ENCODE data around the gene RRAGD. TPM values are rescaled to one million over a fixed set of nuclear protein-coding genes. Genes with fewer than 3 reads are reported as not detected.
A peak's percentile ranks its signal among the peaks of the same experiment; 100 is the strongest.

RRAGD gene
- total RNA-seq, 4 donors from 2014 or later = 0.53 to 5.0 (median 2.9) TPM

DNA sequence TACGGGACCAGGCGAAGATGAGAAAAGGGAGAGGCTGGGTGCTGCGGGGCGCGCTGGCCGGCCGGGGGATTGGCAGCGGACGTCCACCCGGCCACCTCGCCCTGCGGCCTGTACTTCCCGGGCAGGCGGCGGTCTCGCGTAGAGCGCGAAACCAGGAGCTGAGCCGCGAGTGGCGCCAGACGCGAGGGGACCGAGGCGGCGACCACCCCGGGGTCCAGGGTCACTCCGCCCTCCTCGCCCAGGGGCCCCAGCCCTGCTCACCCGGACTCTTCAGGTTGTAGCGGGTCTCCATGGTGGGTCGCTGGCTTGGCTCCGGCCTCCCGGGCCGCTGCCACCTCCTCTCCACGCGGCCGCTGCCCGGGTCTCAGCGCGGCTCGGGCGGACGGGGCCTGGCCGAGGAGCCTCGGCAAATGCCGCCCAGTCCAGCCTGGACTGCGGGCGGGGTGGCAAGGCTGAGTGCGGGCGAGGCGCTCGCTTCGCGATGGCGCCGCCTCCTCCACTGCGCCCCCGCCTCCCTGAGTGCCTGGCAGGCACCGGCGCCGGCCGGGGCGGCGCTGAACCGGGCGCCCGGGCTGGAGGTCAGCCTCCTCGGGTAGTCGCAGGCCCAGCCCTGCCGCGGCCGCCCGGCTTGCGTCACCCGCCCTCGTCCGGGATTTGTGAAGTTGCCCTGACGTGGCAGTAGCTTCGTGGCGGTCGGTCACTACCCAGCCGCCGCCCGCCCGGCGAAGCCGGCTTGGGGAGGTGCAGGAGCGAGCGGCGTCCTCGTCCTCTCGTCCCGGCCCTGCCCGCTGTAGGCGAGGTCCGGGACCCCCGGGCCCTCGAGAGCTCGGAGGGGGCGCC is 59.6 kb downstream of the RRAGD start, which contains the start of gene UBE2J1:
Gene UBE2J1 (minus strand): TSS at position 445 of the 840 bp plus-strand sequence. CDS start 153 bp downstream, at position 292.
- peak; percentile 96 for TF ChIP-seq POLR2A (IDR thresholded peaks at IDR 0.05)
- TF ChIP-seq, protein P1, sequence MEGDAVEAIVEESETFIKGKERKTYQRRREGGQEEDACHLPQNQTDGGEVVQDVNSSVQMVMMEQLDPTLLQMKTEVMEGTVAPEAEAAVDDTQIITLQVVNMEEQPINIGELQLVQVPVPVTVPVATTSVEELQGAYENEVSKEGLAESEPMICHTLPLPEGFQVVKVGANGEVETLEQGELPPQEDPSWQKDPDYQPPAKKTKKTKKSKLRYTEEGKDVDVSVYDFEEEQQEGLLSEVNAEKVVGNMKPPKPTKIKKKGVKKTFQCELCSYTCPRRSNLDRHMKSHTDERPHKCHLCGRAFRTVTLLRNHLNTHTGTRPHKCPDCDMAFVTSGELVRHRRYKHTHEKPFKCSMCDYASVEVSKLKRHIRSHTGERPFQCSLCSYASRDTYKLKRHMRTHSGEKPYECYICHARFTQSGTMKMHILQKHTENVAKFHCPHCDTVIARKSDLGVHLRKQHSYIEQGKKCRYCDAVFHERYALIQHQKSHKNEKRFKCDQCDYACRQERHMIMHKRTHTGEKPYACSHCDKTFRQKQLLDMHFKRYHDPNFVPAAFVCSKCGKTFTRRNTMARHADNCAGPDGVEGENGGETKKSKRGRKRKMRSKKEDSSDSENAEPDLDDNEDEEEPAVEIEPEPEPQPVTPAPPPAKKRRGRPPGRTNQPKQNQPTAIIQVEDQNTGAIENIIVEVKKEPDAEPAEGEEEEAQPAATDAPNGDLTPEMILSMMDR (IDR thresholded peaks at IDR 0.05) = peak in 1 of 6 experiments; percentile 17
- peak; percentile 78 to 97 (median 97) for DNase-seq
- Histone ChIP-seq H3K9me3 (no peaks in the 10 kb centered on the region), H3K27me3 (no peaks in the 10 kb centered on the region), H3K36me3 (no peaks in the 10 kb centered on the region), H3K4me3 (peak within 1 kb of the TSS; percentile 68 to 98 (median 84)), H3K4me1 (peaks cover 0 to 36% (median 11%) of the 10 kb centered on the region in 4 donors), H3K27ac (peak within 1 kb of the TSS; percentile 95 to 99 (median 98))

DNA sequence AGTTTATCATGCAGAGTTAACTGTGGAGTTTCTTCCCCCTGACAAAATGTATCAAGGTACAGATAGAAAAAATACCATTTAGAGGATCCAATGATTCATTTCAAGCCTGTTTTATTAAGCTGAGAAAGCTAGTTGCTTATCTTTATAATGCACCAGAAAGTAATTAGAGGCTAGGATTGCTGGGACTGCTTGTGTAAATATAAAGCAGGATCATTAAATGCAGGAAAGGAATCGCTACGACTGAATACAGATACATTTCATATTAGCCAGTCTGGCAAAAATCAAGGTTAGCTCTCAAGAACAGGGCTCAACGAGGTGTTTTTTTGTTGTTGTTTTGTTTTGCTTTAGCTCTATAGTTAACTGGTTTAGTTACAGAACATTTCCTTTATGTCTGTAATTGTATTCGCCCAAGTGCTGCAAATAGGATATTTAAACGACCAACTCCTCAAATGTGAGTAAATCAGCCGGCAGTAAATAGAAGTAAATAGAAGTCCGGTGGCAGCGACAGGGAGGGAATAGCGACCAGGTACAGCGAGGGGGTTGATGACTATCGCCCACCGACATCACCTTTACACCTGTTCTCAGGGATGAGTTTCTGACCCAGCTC is 60.3 kb downstream of the RRAGD start:
- Histone ChIP-seq H3K4me1 (peaks cover 0 to 36% (median 11%) of the 10 kb centered on the region in 4 donors), H3K27ac (peak overlapping the region; percentile 95 to 99 (median 98)), H3K9me3 (no peaks in the 10 kb centered on the region), H3K27me3 (no peaks in the 10 kb centered on the region), H3K36me3 (no peaks in the 10 kb centered on the region), H3K4me3 (peak overlapping the region; percentile 68 to 98 (median 84))
- no peak for DNase-seq
- TF ChIP-seq, protein P1 (IDR thresholded peaks at IDR 0.05) = no peak
- peak in 1 of 2 donors; percentile 41 for TF ChIP-seq POLR2A (IDR thresholded peaks at IDR 0.05)

DNA sequence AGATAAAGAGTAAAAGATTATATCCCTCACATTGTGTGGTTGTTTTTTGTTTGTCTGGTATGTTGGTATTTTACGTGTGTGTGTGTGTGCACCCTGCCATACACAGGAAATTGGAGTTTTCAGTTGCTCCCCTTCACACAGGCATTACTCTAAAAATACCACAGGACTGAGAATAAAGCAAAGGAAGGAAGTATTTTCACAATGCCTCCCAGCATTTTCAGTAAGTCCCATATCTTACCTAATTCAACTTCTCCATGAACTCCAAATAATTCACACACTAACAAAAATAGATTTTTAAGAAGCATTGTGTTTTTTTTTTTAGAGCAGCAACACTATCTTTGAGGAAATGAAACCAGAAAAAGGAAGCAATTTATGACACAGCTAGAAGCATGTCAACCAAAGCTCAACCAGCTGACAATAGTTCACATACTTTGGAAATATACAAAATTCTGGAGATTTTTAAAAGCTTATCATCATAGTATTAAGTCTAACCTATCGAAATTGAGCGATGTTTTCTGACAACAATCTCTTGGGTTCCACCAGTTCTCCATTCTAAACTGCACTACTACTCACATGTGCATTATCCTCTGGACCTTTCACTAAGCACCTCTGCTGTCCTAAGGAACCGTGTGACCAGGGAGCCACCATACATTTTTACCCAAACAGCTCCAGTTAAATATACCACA is 61.6 kb downstream of the RRAGD start:
- Histone ChIP-seq H3K9me3 (no peaks in the 10 kb centered on the region), H3K4me3 (peak overlapping the region; percentile 1 to 91 (median 20)), H3K27me3 (no peaks in the 10 kb centered on the region), H3K36me3 (no peaks in the 10 kb centered on the region), H3K4me1 (peaks cover 0 to 36% (median 11%) of the 10 kb centered on the region in 4 donors), H3K27ac (peak overlapping the region; percentile 38 to 99 (median 97))
- DNase-seq = no peak
- TF ChIP-seq POLR2A (IDR thresholded peaks at IDR 0.05) = no peak
- TF ChIP-seq, protein P1 (IDR thresholded peaks at IDR 0.05) = no peak

DNA sequence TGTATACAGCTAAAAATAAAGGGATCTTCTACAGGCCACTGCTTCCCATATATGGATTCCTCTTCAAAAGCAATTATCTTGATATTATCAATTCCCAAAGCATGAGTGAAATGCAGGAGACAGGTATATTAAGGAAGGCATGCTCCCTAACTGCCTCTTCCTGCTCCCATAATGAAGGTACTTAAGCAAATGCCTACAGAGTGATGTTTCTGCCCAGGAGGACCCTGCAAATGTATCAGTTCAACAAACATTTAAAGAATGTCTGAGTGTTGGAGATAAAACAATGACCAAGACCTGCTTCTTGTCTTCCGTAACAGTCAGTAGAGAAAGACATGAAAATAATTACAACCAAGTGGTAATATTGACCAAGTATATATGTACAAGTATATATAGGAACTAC is 63.7 kb downstream of the RRAGD start:
- no peak overlapping the region for H3K27ac ChIP-seq

DNA sequence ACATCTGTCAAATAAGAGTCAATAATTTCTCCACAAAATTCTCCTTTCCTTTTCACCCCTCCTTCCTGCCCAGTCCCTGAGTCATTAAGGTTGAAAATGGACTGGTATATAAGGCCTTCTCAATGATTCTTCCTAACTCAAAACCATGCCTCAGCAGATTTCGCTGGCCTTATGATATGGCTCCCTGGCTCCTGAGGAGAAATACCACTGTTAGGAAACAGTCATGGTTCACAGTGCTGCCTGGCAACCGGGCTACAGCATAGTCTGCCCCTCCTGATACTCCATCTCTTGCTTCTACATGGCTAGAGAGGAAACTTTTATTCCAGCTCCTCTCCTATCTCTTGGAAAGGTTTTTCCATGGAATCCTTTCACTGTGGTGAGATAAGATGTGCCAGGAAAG is 64.2 kb downstream of the RRAGD start:
- Histone ChIP-seq H3K9me3 (no peaks in the 10 kb centered on the region), H3K36me3 (no peaks in the 10 kb centered on the region), H3K4me3 (no peak overlapping the region), H3K4me1 (peaks cover 0 to 36% (median 11%) of the 10 kb centered on the region in 4 donors), H3K27me3 (no peaks in the 10 kb centered on the region), H3K27ac (no peak overlapping the region)
- TF ChIP-seq, protein P1 (IDR thresholded peaks at IDR 0.05) = no peak
- no peak for TF ChIP-seq POLR2A (IDR thresholded peaks at IDR 0.05)
- no peak for DNase-seq

More for the DNA sequence above, 63.7 kb downstream of the RRAGD start:
- no peak for TF ChIP-seq POLR2A (IDR thresholded peaks at IDR 0.05)
- TF ChIP-seq, protein P1 (IDR thresholded peaks at IDR 0.05) = no peak
- no peak for DNase-seq
- Histone ChIP-seq H3K27me3 (no peaks in the 10 kb centered on the region), H3K36me3 (no peaks in the 10 kb centered on the region), H3K4me1 (peaks cover 0 to 36% (median 11%) of the 10 kb centered on the region in 4 donors), H3K4me3 (no peak overlapping the region), H3K9me3 (no peaks in the 10 kb centered on the region)

All from Peyer's patch (tissue), 4 donors.